ENCODE results near the gene CCDC71L.

The CCDC71L gene

DNA sequence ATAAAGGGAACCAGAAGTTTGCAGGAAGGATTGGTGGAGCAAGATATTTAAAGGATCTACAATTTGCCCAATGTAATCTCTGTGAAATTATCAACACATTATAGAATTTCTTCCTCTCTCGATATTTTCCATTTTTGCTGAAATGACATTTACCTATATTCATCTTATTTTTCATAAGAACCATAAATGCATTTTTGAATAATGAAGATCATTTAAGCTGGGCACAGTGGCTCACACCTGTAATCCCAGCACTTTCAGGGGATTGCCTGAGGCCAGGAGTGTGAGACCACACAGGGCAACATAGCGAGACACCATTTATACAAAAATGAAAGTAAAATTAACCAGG, 37.7 kb downstream of the CCDC71L start:
- DNase-seq: no peak

GRCh38 chr7:106622654-106623314, 38.2 kb downstream of the CCDC71L start:
- no peak for DNase-seq

DNA sequence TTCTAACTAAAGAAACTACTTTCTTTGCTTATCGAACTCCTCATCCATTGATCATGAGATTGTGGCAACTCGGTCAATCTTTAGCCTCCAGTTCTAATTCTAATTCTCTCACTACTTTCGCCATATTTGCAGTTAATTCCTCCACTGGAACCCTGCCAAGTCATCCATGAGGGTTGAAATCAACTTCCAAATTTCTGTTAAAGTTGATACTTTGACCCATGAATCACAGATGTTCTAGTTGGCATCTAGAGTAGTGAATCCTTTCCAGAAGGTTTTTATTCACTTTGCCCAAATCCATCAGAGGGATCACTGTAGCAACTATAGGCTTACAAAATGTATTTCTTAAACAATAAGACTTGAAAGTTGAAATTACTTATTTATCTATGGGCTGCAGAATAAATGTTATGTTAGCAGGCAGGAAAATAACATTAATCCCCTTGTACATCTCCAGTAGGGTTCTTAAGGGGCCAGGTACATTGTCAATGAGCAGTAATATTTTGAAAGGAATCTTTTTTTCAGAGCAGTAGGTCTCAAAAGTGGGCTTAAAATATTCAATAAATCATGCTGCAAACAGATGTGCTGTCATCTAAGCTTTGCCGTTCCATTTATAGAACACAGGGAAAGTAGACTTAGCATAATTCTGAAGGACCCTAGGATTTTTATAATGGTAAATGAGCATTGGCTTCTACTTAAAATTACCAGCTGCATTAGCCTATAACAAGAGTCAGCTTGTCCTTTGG, 39.4 kb downstream of the CCDC71L start:
- DNase-seq: no peak

- no peak for DNase-seq
Observed at GRCh38 chr7:106620676-106621075, 40.3 kb downstream of the CCDC71L start.

DNA sequence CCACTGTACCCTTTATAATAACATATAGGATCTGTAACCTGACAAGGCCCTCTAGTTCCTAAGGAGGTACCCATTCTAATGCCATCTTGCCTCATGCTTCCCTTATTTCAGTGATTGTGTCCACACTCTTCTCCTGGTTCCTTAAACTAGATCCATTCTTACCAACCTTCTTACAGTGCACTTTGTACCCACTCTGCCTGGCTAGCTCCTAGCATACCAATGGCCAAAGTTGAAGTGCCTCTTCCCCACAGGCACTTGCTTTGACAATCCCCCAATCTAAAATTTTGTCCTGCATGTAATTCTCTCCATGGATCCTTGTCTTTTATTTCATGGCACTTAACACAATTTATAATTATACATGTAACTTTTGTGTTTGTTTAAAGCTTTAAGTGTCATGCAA, 40.9 kb downstream of the CCDC71L start:
- DNase-seq: no peak

GRCh38 chr7:106619213-106619612, 41.7 kb downstream of the CCDC71L start:
- DNase-seq: no peak

- no peak for DNase-seq
Observed at GRCh38 chr7:106618480-106618879, 42.5 kb downstream of the CCDC71L start.

DNA sequence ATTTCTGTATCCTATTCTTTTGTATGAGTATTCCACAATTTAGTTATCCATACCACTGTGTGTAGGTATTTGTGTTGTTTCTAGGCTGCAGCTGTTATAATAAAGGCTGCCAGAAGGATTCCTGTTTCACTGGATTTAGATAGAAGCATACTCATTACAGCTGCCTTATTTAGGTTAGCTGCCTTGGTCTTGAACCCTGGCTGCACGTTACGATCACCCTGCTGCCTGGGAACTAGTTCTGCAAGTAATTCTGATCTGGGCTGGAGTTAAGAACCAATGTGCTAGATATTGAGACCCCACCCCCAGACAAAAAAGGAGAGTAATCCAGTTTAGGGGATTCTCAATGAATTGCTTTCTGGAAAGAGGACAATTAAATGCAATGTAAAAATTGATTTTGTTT, 43.1 kb downstream of the CCDC71L start:
- no peak for DNase-seq

DNA sequence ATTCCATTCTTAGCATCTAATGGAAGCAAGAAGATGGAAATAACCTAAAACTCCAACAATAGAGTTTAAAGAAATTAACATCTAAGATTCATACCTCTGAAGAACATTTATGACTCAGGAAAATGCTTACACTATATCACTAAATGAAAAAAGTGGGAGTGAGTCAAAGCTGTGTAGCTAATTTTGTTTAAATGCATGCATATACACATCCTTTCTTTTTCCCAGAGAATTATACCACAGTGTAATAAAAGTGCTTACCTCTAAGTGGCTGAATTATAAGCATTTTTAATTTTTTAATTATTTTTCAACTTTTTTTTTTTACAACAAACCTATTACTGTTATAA, 44.3 kb downstream of the CCDC71L start:
- DNase-seq: no peak

DNA sequence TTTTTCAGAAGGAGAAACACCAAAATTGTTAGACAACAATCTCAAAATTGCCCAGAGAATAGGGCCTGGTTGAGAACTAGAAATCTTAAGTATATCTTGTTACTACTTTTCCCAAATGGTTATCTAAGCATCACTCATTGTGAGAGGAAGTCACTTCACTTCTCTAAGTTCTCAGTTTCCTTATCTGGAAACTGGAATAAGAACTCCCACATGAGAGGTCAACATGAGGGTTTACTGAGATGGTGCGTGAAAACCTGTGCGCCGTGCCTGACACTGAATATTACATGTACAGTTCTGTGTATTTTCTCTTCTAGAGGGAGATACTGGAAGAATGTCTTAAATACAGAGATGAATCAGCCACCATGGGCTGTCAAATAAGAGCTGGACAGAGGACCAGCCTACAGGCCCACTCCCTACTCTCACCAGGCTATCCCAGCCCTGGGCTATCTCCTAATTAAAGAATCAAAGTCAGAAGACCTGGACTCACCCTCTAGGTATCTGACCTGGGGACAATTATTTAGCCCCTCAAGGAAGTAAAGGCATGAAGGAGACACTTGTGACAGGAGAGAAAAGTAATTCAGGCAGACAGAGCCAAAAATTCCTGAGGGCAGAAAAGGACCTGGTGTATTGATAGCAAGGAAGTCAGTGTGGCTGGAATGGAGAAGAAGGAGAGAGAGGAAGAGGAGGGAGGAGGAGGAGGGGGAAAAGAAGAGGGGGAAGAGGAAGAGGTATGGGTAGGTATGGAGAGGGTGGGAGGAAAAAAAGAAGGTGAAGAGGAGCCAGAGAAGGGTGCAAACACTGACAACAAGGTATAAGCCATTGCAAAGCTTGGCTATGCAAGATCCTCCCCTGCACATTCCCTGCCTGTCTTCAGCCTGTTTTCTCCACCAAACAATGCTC, 44.9 kb downstream of the CCDC71L start:
- no peak for DNase-seq

GRCh38 chr7:106614751-106615150, 46.2 kb downstream of the CCDC71L start:
- no peak for DNase-seq

DNA sequence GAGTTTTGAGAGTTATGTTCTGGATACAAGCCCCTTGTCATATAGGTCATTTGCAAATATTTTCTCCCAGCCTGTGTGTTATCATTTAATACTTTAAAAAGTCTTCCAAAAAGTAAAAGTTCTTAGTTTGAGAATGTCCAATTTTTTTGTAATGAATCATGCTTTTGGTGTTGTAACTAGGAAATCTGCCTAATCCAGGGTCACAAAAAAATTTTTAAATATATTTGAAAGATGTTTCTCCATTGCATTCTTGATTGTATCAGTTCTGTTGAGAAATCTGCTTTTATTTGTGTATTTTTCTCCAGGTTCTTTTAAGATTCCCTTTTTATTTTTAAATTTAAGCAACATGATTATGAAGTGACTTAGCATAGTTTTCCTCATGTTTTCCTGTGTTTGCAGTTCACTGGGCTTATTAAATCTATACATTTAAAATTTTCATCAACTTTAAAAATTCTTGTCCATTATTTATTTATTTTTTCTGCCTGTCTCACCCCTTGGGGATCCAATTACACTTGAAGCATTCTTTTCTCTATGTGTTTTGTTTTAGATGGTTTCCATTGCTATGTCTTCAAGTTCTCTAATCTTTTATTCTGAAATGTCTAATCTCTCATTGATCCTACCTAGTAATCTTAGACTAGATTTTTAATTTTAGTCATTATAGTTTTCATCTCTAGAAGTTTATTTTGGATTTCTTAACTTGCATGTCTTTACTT, 47.0 kb downstream of the CCDC71L start:
- no peak for DNase-seq

DNA sequence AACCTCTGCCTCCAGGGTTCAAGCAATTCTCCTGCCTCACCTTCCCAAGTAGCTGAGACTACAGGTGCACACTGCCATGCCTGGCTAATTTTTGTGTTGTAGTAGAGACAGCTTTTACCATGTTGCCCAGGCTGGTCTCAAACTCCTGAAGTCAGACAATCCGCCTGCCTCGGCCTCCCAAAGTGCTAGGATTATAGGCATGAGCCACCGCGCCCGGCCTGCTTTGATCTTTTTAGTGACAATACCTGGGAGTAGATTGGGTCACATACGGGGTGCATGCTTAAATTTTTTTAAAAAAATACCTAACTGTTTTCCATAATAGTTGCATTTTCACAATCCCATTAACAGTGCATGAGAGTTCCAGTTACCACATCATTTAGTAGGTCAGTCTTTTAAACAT, 47.7 kb downstream of the CCDC71L start:
- DNase-seq: no peak

DNA sequence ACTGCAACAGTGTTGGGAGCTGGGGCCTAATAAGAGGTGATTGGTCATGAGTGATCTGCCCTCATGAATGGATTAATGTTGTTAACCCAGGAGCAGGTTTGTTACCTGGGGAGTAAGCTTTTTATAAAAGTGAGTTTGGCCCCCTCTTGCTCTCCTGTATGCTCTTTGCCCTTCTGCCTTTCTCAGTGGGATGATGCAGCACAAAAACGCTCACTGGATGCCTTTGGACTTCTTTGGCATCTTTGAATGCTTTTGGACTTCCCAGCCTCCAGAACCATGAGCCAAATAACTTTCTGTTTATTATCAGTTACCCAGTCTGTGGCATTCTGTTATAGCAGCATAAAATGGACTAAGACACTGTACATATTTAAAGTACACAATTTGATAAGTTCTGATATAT, 48.5 kb downstream of the CCDC71L start:
- DNase-seq: no peak

GRCh38 chr7:106611911-106612310, 49.0 kb downstream of the CCDC71L start:
- DNase-seq: no peak

- no peak for DNase-seq
Observed at GRCh38 chr7:106610996-106611886, 49.7 kb downstream of the CCDC71L start.

DNA sequence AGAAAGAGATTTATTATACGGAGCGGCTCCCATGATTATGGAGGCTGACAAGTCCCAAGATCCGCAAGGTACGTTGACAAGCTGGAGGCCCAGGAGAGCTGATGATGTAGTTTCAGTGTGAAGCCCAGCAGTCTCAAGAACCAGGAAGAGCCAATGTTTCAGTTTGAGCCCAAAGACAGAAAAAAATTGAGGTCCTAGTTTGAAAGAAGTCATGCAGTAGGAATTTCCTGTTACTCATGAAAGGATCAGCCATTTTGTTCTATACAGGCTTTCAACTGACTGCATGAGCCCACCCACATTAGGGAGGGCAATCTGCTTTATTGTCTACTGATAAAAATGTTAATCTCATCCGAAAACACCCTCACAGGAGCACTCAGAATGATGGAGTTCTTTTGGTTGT, 51.5 kb downstream of the CCDC71L start:
- DNase-seq: no peak

DNA sequence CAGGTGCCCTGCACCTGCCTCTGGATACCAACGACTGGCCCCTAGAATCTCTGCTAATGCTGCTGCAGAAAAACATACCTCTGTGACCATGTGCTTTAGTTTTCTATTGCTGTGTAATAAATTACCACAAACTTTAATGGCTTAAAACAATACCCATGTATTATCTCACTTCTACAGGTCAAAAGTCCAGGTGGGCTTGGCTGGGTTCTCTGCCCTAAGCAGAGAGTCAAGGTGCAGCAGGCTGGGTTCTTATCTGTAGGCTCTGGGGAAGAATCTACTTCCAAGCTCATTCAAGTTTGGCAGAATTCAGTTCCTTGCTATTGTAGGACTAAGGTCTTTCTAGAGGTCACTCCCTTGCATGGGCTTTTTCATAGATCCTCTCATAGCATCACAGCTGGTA, 52.3 kb downstream of the CCDC71L start:
- no peak for DNase-seq

Measured in stimulated activated CD4-positive, alpha-beta T cell treated with anti-CD3 and anti-CD28 coated beads, Interleukin-4, amount 100 ng/mL, for 1 hour (primary cell).